Measurements from ENCODE around the gene RBM46.

- TF ChIP-seq CTCF (conservative IDR thresholded peaks at IDR 0.05) (no peak), ZFX (IDR thresholded peaks at IDR 0.05) (no peak)
Observed at GRCh38 chr4:154838155-154838554, 57.1 kb downstream of the RBM46 start.
